GM21737 (cell line): Measurements from ENCODE around the gene LRRC14B.
A peak's percentile ranks its signal among the peaks of the same experiment; 100 is the strongest.

Experiments used
- ATAC-seq: cut with Tn5 transposase; IDR thresholded peaks from one replicate; pipeline ENCODE4 v1.9.1; 2021; ENCODE audit warnings: mild to moderate bottlenecking, moderate library complexity; ENCODE audit not compliant: unreplicated experiment

Gene LRRC14B

GRCh38 chr5:173392-174290 is 17.7 kb upstream of the LRRC14B start:
- ATAC-seq: no peak

GRCh38 chr5:174291-174600 is 17.0 kb upstream of the LRRC14B start:
- ATAC-seq: no peak

- no peak for ATAC-seq
Observed at GRCh38 chr5:174876-175465, 16.3 kb upstream of the LRRC14B start.

DNA sequence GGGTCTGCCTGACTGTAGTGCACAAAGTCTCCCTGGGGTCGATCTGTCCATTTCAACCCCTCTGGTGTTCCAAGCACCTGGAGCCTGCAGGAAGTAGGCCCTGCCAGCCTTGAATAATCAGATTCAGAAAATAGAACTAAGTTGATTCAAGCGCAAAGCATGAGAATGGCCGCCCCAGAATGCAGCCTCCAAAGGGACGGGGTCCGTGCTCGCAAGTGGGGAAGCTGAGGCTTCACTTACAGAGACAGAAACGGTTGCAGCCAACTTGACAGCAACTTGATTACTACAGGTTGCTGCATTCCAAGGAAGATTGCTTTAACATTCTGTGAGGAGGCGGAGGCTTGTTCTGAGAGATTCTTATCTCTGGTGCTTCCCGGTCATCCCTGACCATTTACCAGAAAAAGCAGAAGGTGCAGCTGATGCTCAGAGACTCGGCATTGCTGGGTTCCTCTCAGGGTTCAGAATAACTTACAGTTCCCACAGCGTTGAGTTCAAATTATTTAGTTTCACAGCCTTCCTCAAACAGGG is 14.9 kb upstream of the LRRC14B start:
- ATAC-seq: no peak

DNA sequence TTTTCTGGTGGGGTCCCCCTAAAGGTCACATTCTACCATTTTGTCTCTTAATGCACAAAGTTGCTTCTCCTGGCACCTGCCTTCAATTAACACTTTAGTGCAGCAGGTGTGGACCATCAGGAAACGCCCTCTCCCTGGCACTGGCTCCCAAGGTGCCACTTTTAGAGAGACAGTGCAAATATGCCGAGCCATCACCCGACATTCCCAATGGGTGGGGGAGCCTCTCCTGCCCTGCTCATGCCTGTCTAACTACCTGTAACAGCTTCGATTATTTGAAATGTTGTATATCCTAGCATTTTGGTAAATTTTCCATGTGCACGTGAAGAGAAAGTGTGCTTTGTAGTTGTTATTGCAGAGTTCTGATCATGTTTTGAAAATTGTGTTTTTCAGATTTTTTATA is 13.2 kb upstream of the LRRC14B start:
- ATAC-seq: no peak

GRCh38 chr5:179401-179800 is 11.9 kb upstream of the LRRC14B start:
- ATAC-seq: no peak

DNA sequence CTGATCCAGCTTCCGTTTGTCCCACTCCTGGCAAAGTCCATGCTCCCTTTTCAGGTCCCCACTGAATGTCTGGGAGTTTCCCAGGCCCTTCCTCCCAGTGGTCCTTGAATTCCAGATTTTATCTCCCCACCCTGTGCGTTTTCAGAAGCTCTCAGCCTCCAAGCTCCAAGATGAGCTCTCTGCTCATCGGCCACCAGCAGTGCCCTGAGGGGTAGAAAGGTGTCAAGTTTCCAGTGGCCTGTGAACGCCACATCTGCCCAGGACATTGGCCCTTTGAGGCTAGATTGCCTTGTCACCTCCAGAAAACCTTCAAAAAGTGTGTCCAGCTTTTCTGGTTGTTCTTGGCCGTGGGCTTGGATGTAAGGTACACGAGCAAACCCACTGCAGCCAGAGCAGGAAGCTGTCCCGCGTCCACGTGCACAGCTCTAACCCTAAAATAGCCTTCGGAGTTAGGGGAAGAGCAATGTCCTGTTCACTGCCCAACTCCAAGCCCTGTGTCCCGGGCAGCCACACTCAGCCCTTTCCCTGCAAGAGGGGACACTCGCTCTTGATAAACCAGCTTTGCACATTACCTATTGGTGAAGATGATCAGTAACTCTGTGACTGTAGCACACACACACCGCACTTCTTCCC is 10.9 kb upstream of the LRRC14B start:
- ATAC-seq: no peak

DNA sequence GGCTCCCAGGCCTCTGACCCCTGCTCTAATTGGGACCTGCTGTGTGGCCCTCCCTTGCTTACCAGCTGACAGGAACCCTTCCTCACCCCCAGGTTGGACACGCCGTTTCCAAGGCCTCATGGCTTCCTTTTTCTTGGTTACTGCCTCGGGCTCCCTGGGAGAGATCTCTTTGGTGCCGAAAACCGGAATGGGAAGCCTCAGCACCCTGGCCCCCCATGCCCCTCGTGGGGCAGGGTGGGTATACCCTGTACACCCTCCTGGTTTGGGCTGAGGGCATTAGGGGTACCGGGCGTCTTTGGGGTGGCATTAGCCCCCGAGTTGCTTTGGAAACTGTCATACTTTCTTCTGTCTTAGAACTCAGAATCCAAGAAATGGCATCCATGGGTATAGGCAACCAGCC is 10.1 kb upstream of the LRRC14B start:
- ATAC-seq: no peak

GRCh38 chr5:181566-181965 is 9.7 kb upstream of the LRRC14B start:
- ATAC-seq: no peak

- ATAC-seq: no peak
Observed at GRCh38 chr5:182126-182525, 9.2 kb upstream of the LRRC14B start.

- no peak for ATAC-seq
Observed at GRCh38 chr5:184471-184870, 6.8 kb upstream of the LRRC14B start.

GRCh38 chr5:185095-186070 is 5.9 kb upstream of the LRRC14B start:
- ATAC-seq: no peak

GRCh38 chr5:186091-187041 is 4.9 kb upstream of the LRRC14B start:
- ATAC-seq: no peak

DNA sequence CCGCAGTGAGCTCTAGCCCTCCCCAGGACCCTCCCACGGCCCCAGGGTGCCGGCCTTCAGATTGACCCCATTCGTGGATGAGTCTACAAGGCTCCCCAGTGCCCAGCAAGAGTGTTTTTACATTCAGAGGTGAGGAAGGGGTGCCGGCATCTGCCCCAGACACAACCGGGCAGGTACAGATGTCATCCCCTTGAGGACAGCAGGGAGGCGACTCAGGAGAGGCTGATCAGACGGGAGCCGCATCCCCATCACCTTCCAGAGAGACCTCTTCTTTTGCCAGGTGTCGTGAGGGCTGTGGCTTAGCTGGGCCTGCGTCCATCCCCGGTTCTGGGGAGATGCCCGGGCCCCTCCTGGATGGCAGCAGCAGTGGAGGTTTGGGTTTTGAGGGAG is 4.3 kb upstream of the LRRC14B start:
- ATAC-seq: no peak

GRCh38 chr5:187617-188451 is 3.5 kb upstream of the LRRC14B start:
- ATAC-seq: no peak

GRCh38 chr5:188488-189481 is 2.5 kb upstream of the LRRC14B start:
- peak; percentile 82 for ATAC-seq

DNA sequence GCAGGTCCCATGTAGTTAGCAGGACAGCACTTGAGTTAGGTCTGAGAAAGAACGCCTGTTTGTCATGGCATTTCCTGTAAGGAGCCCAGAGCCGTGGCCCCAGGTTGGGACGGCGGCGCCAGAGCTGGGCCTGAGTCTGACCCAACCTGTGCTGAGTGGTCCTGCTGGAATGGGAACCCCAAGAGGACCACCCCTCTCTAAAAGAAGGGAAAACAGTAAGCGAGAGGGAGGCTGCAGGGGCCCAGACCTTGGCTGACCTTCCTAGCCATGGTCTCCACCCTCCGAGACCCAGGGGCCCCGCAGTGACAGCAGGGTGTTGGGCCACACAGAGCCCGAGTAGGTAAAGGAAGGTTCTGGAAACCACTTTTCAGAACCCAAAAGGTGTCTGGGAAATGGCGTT is 1.8 kb upstream of the LRRC14B start:
- ATAC-seq: no peak

GRCh38 chr5:189976-190365 is 1.3 kb upstream of the LRRC14B start:
- ATAC-seq: no peak
